GM06990 (cell line): ENCODE data around the gene COX6A2.
"Not testable (repeated sequence)": the region's sequence is repeated elsewhere in the genome, so short reads cannot be mapped to it uniquely, and the experiment has no call there.

Experiments used
- DNase-seq: peaks from one replicate; pipeline ENCODE4 v3.0.0-alpha.2; 2011; ENCODE audit not compliant: insufficient read length; ENCODE audit errors: extremely low read depth
- H3K27me3 ChIP-seq: replicated peaks from 2 replicates; pipeline ENCODE4 v1.6.0; 2011; ENCODE audit warnings: low read length; ENCODE audit not compliant: control insufficient read depth, insufficient read depth
- H3K36me3 ChIP-seq: 2 replicates; pipeline ENCODE4 v1.5.1; 2011; ENCODE audit warnings: low read length; ENCODE audit not compliant: control insufficient read depth, insufficient read depth
- H3K4me3 ChIP-seq: replicated peaks from 2 replicates; pipeline ENCODE4 v1.5.1; 2011; ENCODE audit warnings: low read depth, mild to moderate bottlenecking, control low read depth, low read length
- CTCF ChIP-seq: IDR thresholded peaks from 2 replicates; pipeline ENCODE4 v1.5.1; 2011; ENCODE audit warnings: low read length, control low read depth, mild to moderate bottlenecking, inconsistent platforms; ENCODE audit not compliant: insufficient read depth, poor library complexity, severe bottlenecking

The COX6A2 gene

GRCh38 chr16:31439519-31439918 is 11.4 kb upstream of the COX6A2 start:
- TF ChIP-seq CTCF, result no peak

GRCh38 chr16:31439023-31439422 is 10.9 kb upstream of the COX6A2 start:
- not testable (repeated sequence) for H3K4me3 ChIP-seq, H3K36me3 ChIP-seq, H3K27me3 ChIP-seq, DNase-seq

More at GRCh38 chr16:31439519-31439918, 11.4 kb upstream of the COX6A2 start:
- no peak for DNase-seq
- Histone ChIP-seq H3K4me3 (no peak overlapping the region), H3K36me3 (no peaks in the 10 kb centered on the region), H3K27me3 (no peaks in the 10 kb centered on the region)

GRCh38 chr16:31438414-31438813 is 10.3 kb upstream of the COX6A2 start:
- no peak overlapping the region for H3K4me3 ChIP-seq
- TF ChIP-seq CTCF, result no peak
- DNase-seq, result no peak
- no peaks in the 10 kb centered on the region for H3K36me3 ChIP-seq
- no peaks in the 10 kb centered on the region for H3K27me3 ChIP-seq

- H3K4me3 ChIP-seq, result no peak overlapping the region
- no peak for TF ChIP-seq CTCF
- DNase-seq, result no peak
- no peaks in the 10 kb centered on the region for H3K36me3 ChIP-seq
- H3K27me3 ChIP-seq, result no peaks in the 10 kb centered on the region
Observed at GRCh38 chr16:31436221-31437045, 8.3 kb upstream of the COX6A2 start.

- no peak for DNase-seq
- Histone ChIP-seq H3K36me3 (no peaks in the 10 kb centered on the region), H3K27me3 (no peaks in the 10 kb centered on the region), H3K4me3 (no peak overlapping the region)
- no peak for TF ChIP-seq CTCF
Observed at GRCh38 chr16:31435341-31436220, 7.4 kb upstream of the COX6A2 start.

- no peaks in the 10 kb centered on the region for H3K36me3 ChIP-seq
- H3K27me3 ChIP-seq, result no peaks in the 10 kb centered on the region
- no peak for TF ChIP-seq CTCF
- no peak overlapping the region for H3K4me3 ChIP-seq
- DNase-seq, result no peak
Observed at GRCh38 chr16:31430380-31431052, 2.4 kb upstream of the COX6A2 start.
